Kidney (tissue), 14 donors: ENCODE data around the gene ACVR2A. TPM values are rescaled to one million over a fixed set of nuclear protein-coding genes. Genes with fewer than 3 reads are reported as not detected.

Experiments
- DNase-seq, 5 donors: peaks; one replicate each; pipeline ENCODE4 v3.0.0-alpha.2; 2013 to 2020
- FAIRE-seq: peaks from 2 replicates; lab custom pipeline; 2012; peaks lifted over from hg19 to GRCh38; lab: Jason Lieb, UNC
- H3K27ac ChIP-seq, 2 donors: one replicate each; pipeline ENCODE4 v1.7.0; 2013; ENCODE audit warnings: low read depth in 2 of 2, low read length in 2 of 2, inconsistent platforms in 1 of 2
- H3K27me3 ChIP-seq: one replicate; pipeline ENCODE4 v1.7.1; 2013; ENCODE audit warnings: low read length, inconsistent platforms; ENCODE audit not compliant: control insufficient read depth, insufficient read depth
- H3K36me3 ChIP-seq, 3 donors: one replicate each; pipeline versions ENCODE4 v1.7.0 to v1.7.1; 2013; ENCODE audit warnings: low read length in 3 of 3, control low read depth in 1 of 3, inconsistent platforms in 1 of 3; ENCODE audit not compliant: insufficient read depth in 3 of 3, control insufficient read depth in 2 of 3
- H3K4me1 ChIP-seq, 3 donors: one replicate each; pipeline versions ENCODE4 v1.7.0 to v1.7.1; 2013; ENCODE audit warnings: low read length in 3 of 3, inconsistent platforms in 1 of 3, low read depth in 1 of 3; ENCODE audit not compliant: control insufficient read depth in 2 of 3, insufficient read depth in 2 of 3
- H3K4me3 ChIP-seq, 3 donors: one replicate each; pipeline versions ENCODE4 v1.7.0 to v1.8.1; 2013; ENCODE audit warnings: low read length in 3 of 3, control low read depth in 1 of 3, inconsistent platforms in 1 of 3
- H3K9ac ChIP-seq, 3 donors: one replicate each; pipeline versions ENCODE4 v1.7.0 to v1.7.1; 2013; ENCODE audit warnings: low read length in 3 of 3, control low read depth in 1 of 3, inconsistent platforms in 1 of 3
- H3K9me3 ChIP-seq, 3 donors: one replicate each; pipeline versions ENCODE4 v1.7.0 to v1.7.1; 2013; ENCODE audit warnings: low read length in 3 of 3, control low read depth in 1 of 3, inconsistent platforms in 1 of 3; ENCODE audit not compliant: control insufficient read depth in 2 of 3, insufficient read depth in 1 of 3
- intact Hi-C: fragments of 100-400 bp; cut with DNase I; formaldehyde crosslinking; loops from one replicate; pipeline ENCODE4 v1.11.1; 2022
- polyA plus RNA-seq: library from polyadenylated mRNA; stranded (reverse); fragments of 350-450 nt; fragmentation: Illumina TruSeq; extraction: RNeasy Lipid Tissue Mini Kit (QIAGEN cat#74804); gene quantifications from one replicate; pipeline ENCODE4 v1.2.3, GENCODE V29; 2014; ENCODE audit warnings: low read depth, low replicate concordance; ENCODE audit not compliant: insufficient read depth
- total RNA-seq: library from RNA; stranded (reverse); fragmentation: NEBNext Ultra II Directional; extraction: Animal tissue kit (Norgen Biotek cat#: 25700); gene quantifications from one replicate; pipeline ENCODE4 v1.2.1, GENCODE V29; 2021
- TF ChIP-seq, protein P1 (sequence below): IDR thresholded peaks from 3 replicates; pipeline ENCODE4 v1.5.1; 2012; ENCODE audit warnings: mild to moderate bottlenecking, moderate library complexity, borderline replicate concordance; ENCODE audit not compliant: insufficient read depth; ENCODE audit errors: extremely low read depth
- donor health status: control.
- donor health status: control.
- donor health status: control.
- donor health status: control.
- donor health status: control.
- donor health status: DM: yes; HTN: yes; CAD: no.
- donor health status: Normal renal cell carcinoma (clear cell type).

The ACVR2A gene
- total and polyA plus RNA-seq, 2 donors from 2014 or later = 7.6 to 18.4 TPM

DNA sequence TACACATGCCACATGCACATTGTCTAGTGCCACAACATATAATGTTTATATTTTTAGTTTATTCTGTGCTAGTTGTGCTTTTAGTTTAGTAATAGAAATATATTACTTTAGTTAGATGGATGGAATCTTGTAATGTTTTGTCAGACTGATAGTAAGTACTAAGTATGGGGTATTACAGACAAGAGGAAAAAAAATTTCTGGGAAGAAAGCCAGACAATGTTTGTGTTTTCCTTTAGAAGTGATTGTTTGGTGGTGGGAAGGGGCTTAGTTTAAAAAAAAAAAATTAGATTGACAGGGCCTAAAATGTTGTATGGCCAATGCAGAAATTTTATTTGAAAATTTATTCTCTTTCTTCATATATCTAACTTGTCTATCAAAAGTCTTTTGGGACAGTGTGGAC lies 37.8 kb downstream of the ACVR2A start:
- Histone ChIP-seq H3K4me3 (no peak overlapping the region), H3K4me1 (peaks cover 0 to 8% (median 0%) of the 10 kb centered on the region in 3 donors), H3K9ac (no peak overlapping the region), H3K27me3 (no peaks in the 10 kb centered on the region), H3K9me3 (no peaks in the 10 kb centered on the region), H3K36me3 (no peaks in the 10 kb centered on the region), H3K27ac (no peak overlapping the region)
- TF ChIP-seq, protein P1, sequence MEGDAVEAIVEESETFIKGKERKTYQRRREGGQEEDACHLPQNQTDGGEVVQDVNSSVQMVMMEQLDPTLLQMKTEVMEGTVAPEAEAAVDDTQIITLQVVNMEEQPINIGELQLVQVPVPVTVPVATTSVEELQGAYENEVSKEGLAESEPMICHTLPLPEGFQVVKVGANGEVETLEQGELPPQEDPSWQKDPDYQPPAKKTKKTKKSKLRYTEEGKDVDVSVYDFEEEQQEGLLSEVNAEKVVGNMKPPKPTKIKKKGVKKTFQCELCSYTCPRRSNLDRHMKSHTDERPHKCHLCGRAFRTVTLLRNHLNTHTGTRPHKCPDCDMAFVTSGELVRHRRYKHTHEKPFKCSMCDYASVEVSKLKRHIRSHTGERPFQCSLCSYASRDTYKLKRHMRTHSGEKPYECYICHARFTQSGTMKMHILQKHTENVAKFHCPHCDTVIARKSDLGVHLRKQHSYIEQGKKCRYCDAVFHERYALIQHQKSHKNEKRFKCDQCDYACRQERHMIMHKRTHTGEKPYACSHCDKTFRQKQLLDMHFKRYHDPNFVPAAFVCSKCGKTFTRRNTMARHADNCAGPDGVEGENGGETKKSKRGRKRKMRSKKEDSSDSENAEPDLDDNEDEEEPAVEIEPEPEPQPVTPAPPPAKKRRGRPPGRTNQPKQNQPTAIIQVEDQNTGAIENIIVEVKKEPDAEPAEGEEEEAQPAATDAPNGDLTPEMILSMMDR = no peak
- intact Hi-C loops = no loop called here
- DNase-seq (peak in 1 of 5 donors; percentile 11), FAIRE-seq (no peak)

DNA sequence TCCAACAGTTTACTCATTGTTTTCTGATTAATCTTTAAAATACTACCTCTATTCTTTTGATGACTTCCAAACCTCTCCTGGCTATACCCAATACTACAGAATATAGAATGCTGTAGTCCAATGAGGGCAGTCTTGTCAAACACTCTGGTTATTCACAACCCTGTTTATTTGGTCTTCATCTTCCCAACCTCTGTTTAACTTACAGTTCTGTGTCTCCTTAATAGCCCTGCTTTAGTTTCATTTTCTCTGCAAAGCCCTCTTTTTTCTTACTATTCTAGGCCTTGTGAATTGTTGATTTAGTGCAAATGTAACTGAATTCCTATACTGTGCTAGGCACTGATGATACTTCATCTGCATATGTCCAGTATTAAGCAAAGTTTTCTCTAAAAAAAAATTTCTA lies 40.0 kb downstream of the ACVR2A start:
- no peaks in the 10 kb centered on the region for H3K27me3 ChIP-seq
- FAIRE-seq (no peak), DNase-seq (peak in 1 of 5 donors; percentile 8)
- H3K27ac ChIP-seq = no peak overlapping the region
- H3K4me3 ChIP-seq = no peak overlapping the region
- H3K9me3 ChIP-seq = no peaks in the 10 kb centered on the region
- peaks cover 0 to under 1% (median 0%) of the 10 kb centered on the region in 3 donors for H3K4me1 ChIP-seq
- H3K9ac ChIP-seq = no peak overlapping the region
- TF ChIP-seq, protein P1 = no peak
- no peaks in the 10 kb centered on the region for H3K36me3 ChIP-seq
- intact Hi-C loops = no loop called here

DNA sequence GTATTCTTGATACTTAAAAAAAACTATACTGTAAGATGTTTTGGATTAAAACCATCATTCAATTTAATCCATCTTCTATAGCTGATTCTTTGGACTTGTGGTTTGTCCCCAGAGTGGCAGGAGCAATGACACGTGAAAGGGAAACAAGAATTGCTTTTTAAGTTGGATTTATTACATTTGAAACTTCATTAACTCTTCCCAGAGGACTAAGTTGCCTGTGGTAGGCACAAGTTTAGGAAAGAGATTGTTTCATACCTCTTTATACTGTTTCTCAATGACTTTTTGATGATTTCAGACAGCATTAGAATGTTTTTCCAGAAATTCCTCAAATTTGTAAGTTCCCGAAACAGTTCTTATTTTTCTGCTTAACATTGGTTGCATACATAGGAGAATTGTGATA lies 41.3 kb downstream of the ACVR2A start:
- Histone ChIP-seq H3K9me3 (no peaks in the 10 kb centered on the region), H3K9ac (no peak overlapping the region), H3K4me3 (no peak overlapping the region), H3K27me3 (no peaks in the 10 kb centered on the region), H3K36me3 (no peaks in the 10 kb centered on the region), H3K4me1 (no peaks in the 10 kb centered on the region), H3K27ac (no peak overlapping the region)
- TF ChIP-seq, protein P1 = no peak
- DNase-seq = peak in 1 of 5 donors; percentile 8
- FAIRE-seq = no peak
- intact Hi-C loops = no loop called here

DNA sequence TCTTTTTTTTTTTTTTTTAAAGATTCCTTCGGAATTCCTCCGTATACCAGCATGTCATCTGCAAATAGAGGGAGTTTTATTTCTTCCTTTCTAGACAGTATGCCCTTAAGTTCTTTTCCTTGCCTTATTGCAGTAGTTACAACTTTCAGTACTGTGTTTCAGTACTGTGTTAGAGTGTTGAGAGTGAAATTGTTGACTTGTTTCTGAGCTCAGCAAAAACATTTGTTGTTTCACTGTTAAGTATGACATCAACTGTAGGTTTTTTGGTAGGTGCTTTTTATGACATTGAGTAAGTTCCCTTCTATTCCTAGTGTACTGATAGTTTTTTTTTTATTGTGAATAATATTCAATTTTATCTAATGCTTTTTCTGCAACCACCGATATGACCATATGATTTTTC lies 43.9 kb downstream of the ACVR2A start:
- no peak for DNase-seq
- Histone ChIP-seq H3K4me1 (no peaks in the 10 kb centered on the region), H3K36me3 (no peaks in the 10 kb centered on the region), H3K27me3 (no peaks in the 10 kb centered on the region), H3K9ac (no peak overlapping the region), H3K4me3 (peak overlapping the region in 1 of 3 donors; percentile 12), H3K27ac (no peak overlapping the region), H3K9me3 (no peaks in the 10 kb centered on the region)
- TF ChIP-seq, protein P1 = no peak
- no peak for FAIRE-seq
- intact Hi-C loops = no loop called here
